GM23338 (cell line): ENCODE measurements around the gene B4GALT3. TPM values are rescaled to one million over a fixed set of nuclear protein-coding genes. Genes with fewer than 3 reads are reported as not detected.
A peak's percentile ranks its signal among the peaks of the same experiment; 100 is the strongest.

ENCODE experiments used
- ATAC-seq: fragments of 200-7000 bp; cut with Tn5 transposase; 3 replicates; pipeline ENCODE4 v1.9.1; 2020
- DNase-seq: peaks from one replicate; pipeline ENCODE4 v3.0.0-alpha.2; 2015; ENCODE audit warnings: low spot score
- H2AFZ ChIP-seq: fragments of 200-600 bp; sonication (generic); 2 replicates; pipeline ENCODE4 v1.8.0; 2016; ENCODE audit warnings: antibody characterized with exemption, mild to moderate bottlenecking, moderate library complexity
- H3F3A ChIP-seq: fragments of 200-600 bp; sonication (generic); replicated peaks from 2 replicates; pipeline ENCODE4 v1.8.0; 2017; ENCODE audit warnings: antibody characterized with exemption, mixed run types, low read depth
- H3K27ac ChIP-seq: fragments of 200-600 bp; sonication (generic); 2 replicates; pipeline ENCODE4 v1.6.1; 2016; ENCODE audit warnings: low read depth
- H3K27me3 ChIP-seq: fragments of 200-600 bp; sonication (generic); 2 replicates; pipeline ENCODE4 v1.8.0; 2016; ENCODE audit warnings: mild to moderate bottlenecking, mixed run types, moderate library complexity; ENCODE audit not compliant: insufficient read depth
- H3K36me3 ChIP-seq: fragments of 200-600 bp; sonication (generic); 2 replicates; pipeline ENCODE4 v1.8.0; 2016; ENCODE audit warnings: mild to moderate bottlenecking; ENCODE audit not compliant: insufficient read depth
- H3K4me1 ChIP-seq: fragments of 200-600 bp; sonication (generic); 2 replicates; pipeline ENCODE4 v1.8.0; 2016; ENCODE audit warnings: mild to moderate bottlenecking, moderate library complexity; ENCODE audit not compliant: insufficient read depth
- H3K4me2 ChIP-seq: fragments of 200-600 bp; sonication (generic); 2 replicates; pipeline ENCODE4 v1.7.1; 2017; ENCODE audit warnings: mixed run types
- H3K4me3 ChIP-seq: fragments of 200-600 bp; sonication (generic); 2 replicates; pipeline ENCODE4 v1.6.1; 2016; ENCODE audit warnings: mixed run types
- H3K79me2 ChIP-seq: fragments of 200-600 bp; sonication (generic); replicated peaks from 2 replicates; pipeline ENCODE4 v1.8.0; 2017; ENCODE audit warnings: mild to moderate bottlenecking; ENCODE audit not compliant: insufficient read depth
- H3K9me2 ChIP-seq: fragments of 200-600 bp; sonication (generic); 2 replicates; pipeline ENCODE4 v1.8.0; 2017; ENCODE audit not compliant: insufficient read depth
- H4K20me1 ChIP-seq: fragments of 200-600 bp; sonication (generic); replicated peaks from 2 replicates; pipeline ENCODE4 v1.8.0; 2017; ENCODE audit warnings: mild to moderate bottlenecking; ENCODE audit not compliant: insufficient read depth
- H3K27ac Mint-ChIP-seq: 2 replicates; pipeline ENCODE4 v1.8.0; 2020; ENCODE audit warnings: inconsistent platforms, mild to moderate bottlenecking, moderate library complexity, mixed read lengths
- H3K27me3 Mint-ChIP-seq: 3 replicates; pipeline ENCODE4 v1.8.0; 2022; ENCODE audit warnings: low read depth, mild to moderate bottlenecking, moderate library complexity, mixed read lengths, inconsistent platforms; ENCODE audit not compliant: insufficient read depth, poor library complexity
- H3K36me3 Mint-ChIP-seq: 3 replicates; pipeline ENCODE4 v1.8.0; 2021; ENCODE audit warnings: low read depth, mild to moderate bottlenecking, inconsistent platforms, moderate library complexity, mixed read lengths
- H3K4me1 Mint-ChIP-seq: 3 replicates; pipeline ENCODE4 v1.8.0; 2020; ENCODE audit warnings: mild to moderate bottlenecking, inconsistent platforms, mixed read lengths
- H3K4me3 Mint-ChIP-seq: 3 replicates; pipeline ENCODE4 v1.8.0; 2021; ENCODE audit warnings: moderate library complexity, mild to moderate bottlenecking, inconsistent platforms, mixed read lengths
- H3K9me3 Mint-ChIP-seq: 3 replicates; pipeline ENCODE4 v1.8.0; 2020; ENCODE audit warnings: moderate library complexity, mild to moderate bottlenecking, inconsistent platforms, mixed read lengths
- CREB1 ChIP-seq: fragments of 250-450 bp; sonication (Bioruptor Pico); IDR thresholded peaks from 2 replicates; pipeline ENCODE4 v1.5.0; 2020; ENCODE audit warnings: low read depth, mild to moderate bottlenecking, moderate library complexity
- EZH2phosphoT487 ChIP-seq: fragments of 200-600 bp; sonication (generic); IDR thresholded peaks from one replicate; pipeline ENCODE4 v1.8.1; 2018; ENCODE audit warnings: antibody characterized with exemption; ENCODE audit not compliant: unreplicated experiment
- JUNB ChIP-seq: IDR thresholded peaks from one replicate; pipeline ENCODE4 v1.6.1; 2016; ENCODE audit warnings: antibody characterized with exemption; ENCODE audit not compliant: unreplicated experiment
- NANOG ChIP-seq: IDR thresholded peaks from 2 replicates; pipeline ENCODE4 v1.6.1; 2016; ENCODE audit warnings: antibody characterized with exemption, borderline replicate concordance
- POLR2AphosphoS5 ChIP-seq: IDR thresholded peaks from 2 replicates; pipeline ENCODE4 v1.6.1; 2016; ENCODE audit warnings: antibody characterized with exemption, low read depth
- ZNF114 ChIP-seq: fragments of 250-450 bp; sonication (Bioruptor Pico); IDR thresholded peaks from 2 replicates; pipeline ENCODE4 v1.5.0; 2020; ENCODE audit warnings: mild to moderate bottlenecking, moderate library complexity
- ZNF331 ChIP-seq: fragments of 250-450 bp; sonication (Bioruptor Pico); IDR thresholded peaks from 2 replicates; pipeline ENCODE4 v1.5.0; 2020; ENCODE audit warnings: low read depth, mild to moderate bottlenecking, moderate library complexity
- polyA plus RNA-seq: library from polyadenylated mRNA; unstranded; fragments of >200 nt; fragmentation: Nextera tagmentation; extraction: Ambion mirVana; gene quantifications from 2 replicates; pipeline ENCODE4 v1.2.1, GENCODE V29; 2016
- total RNA-seq: library from RNA; depleted of rRNA; stranded (reverse); fragments of >200 nt; shearing (Covaris generic); gene quantifications from 2 replicates; pipeline ENCODE4 v1.2.3, GENCODE V29; 2014
- TF ChIP-seq, protein P1 (sequence below): IDR thresholded peaks from one replicate; pipeline ENCODE4 v1.6.1; 2018; ENCODE audit warnings: antibody characterized with exemption; ENCODE audit not compliant: unreplicated experiment
- TF ChIP-seq, protein P2 (sequence below), 2 experiments: fragments of 200-600 bp in 1 of 2; sonication (generic) in 1 of 2; conservative IDR thresholded peaks; 2 replicates each; pipeline versions ENCODE4 v1.5.1 to v1.6.1; 2016 to 2017; ENCODE audit warnings: antibody characterized with exemption in 2 of 2, low read depth in 2 of 2, mild to moderate bottlenecking in 2 of 2, moderate library complexity in 1 of 2
- TF ChIP-seq, protein P3 (sequence below): IDR thresholded peaks from 2 replicates; pipeline ENCODE4 v1.6.1; 2016; ENCODE audit warnings: antibody characterized with exemption

Gene B4GALT3
- total and polyA plus RNA-seq, 2 experiments from 2014 or later, result 24.2 to 35.8 TPM

DNA sequence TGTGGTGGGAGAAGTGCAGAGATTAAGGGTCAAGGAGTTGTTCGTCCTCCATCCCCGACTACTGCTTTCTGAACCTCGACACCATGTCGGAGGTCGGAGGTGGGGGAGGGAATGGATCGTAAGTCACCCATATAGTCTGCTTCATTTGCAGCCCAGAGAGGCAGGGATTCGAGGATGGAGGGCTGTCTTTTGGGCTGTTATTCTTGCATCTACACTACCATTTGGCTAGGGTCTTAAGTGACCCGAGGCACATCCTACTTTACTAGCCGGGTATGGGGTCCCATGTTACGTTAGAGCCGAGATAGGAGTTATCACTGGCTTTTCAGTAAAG is 17.4 kb downstream of the B4GALT3 start (continued):
- no peak for TF ChIP-seq JUNB
- TF ChIP-seq, protein P1, sequence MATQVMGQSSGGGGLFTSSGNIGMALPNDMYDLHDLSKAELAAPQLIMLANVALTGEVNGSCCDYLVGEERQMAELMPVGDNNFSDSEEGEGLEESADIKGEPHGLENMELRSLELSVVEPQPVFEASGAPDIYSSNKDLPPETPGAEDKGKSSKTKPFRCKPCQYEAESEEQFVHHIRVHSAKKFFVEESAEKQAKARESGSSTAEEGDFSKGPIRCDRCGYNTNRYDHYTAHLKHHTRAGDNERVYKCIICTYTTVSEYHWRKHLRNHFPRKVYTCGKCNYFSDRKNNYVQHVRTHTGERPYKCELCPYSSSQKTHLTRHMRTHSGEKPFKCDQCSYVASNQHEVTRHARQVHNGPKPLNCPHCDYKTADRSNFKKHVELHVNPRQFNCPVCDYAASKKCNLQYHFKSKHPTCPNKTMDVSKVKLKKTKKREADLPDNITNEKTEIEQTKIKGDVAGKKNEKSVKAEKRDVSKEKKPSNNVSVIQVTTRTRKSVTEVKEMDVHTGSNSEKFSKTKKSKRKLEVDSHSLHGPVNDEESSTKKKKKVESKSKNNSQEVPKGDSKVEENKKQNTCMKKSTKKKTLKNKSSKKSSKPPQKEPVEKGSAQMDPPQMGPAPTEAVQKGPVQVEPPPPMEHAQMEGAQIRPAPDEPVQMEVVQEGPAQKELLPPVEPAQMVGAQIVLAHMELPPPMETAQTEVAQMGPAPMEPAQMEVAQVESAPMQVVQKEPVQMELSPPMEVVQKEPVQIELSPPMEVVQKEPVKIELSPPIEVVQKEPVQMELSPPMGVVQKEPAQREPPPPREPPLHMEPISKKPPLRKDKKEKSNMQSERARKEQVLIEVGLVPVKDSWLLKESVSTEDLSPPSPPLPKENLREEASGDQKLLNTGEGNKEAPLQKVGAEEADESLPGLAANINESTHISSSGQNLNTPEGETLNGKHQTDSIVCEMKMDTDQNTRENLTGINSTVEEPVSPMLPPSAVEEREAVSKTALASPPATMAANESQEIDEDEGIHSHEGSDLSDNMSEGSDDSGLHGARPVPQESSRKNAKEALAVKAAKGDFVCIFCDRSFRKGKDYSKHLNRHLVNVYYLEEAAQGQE, result no peak
- TF ChIP-seq EZH2phosphoT487, result no peak
- no peak for TF ChIP-seq ZNF331 (CRISPR knock-in tag)
- no peak for TF ChIP-seq NANOG
- no peak for TF ChIP-seq CREB1 (CRISPR knock-in tag)
- TF ChIP-seq, protein P2, sequence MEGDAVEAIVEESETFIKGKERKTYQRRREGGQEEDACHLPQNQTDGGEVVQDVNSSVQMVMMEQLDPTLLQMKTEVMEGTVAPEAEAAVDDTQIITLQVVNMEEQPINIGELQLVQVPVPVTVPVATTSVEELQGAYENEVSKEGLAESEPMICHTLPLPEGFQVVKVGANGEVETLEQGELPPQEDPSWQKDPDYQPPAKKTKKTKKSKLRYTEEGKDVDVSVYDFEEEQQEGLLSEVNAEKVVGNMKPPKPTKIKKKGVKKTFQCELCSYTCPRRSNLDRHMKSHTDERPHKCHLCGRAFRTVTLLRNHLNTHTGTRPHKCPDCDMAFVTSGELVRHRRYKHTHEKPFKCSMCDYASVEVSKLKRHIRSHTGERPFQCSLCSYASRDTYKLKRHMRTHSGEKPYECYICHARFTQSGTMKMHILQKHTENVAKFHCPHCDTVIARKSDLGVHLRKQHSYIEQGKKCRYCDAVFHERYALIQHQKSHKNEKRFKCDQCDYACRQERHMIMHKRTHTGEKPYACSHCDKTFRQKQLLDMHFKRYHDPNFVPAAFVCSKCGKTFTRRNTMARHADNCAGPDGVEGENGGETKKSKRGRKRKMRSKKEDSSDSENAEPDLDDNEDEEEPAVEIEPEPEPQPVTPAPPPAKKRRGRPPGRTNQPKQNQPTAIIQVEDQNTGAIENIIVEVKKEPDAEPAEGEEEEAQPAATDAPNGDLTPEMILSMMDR (conservative IDR thresholded peaks at IDR 0.05; ENCODE audit: low read depth in 2 of 2), result no peak
- TF ChIP-seq, protein P3, sequence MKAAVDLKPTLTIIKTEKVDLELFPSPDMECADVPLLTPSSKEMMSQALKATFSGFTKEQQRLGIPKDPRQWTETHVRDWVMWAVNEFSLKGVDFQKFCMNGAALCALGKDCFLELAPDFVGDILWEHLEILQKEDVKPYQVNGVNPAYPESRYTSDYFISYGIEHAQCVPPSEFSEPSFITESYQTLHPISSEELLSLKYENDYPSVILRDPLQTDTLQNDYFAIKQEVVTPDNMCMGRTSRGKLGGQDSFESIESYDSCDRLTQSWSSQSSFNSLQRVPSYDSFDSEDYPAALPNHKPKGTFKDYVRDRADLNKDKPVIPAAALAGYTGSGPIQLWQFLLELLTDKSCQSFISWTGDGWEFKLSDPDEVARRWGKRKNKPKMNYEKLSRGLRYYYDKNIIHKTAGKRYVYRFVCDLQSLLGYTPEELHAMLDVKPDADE, result no peak
- no peak for TF ChIP-seq ZNF114 (CRISPR knock-in tag)

DNA sequence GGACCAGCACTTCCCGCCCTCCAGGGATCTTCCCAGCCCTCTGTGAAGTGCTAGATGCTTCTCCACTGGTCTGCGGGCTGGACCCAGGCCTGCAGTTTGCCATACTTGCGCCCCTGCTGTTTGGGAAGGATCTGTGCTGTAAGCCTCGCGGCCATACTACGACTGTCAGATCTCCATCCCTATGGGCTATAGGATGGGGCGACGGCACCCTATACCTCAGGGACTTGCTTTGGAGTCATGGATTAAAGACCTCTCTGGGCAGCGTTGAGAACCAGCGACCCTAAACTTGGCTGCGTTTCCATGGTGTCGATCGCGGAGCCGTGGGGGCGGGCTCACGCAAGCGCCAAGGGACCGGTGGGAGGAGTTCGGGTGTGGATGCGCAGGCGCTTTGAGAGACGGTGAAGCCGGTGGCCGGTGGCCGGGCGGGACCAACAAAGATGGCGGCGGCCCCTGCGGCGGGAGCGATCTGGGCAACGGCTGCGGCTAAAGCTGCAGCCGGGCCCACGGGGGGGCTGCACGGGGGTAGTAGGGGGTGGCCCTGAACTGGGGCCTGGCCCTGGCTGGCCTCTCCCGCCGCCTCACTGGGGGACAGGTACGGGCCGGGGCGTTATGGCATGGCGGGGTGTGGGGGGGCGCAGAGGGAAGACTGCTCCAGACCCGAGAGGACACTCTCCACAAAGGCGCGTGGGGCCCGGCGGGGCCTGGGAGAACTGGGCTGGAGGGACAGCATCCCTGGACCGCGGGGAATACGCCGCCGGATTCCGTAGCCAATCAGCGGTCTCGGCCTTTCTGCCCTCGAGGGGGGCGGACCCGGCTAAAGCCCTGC is 18.0 kb downstream of the B4GALT3 start, which contains the start of gene USP21:
TSS of gene USP21 (plus strand) at position 414 of the 826 bp plus-strand sequence. CDS start 1,141 bp downstream, outside the sequence.
- H3K27ac ChIP-seq, result peak within 1 kb of the TSS; percentile 43
- Mint-ChIP-seq H3K36me3 (peaks cover 42% of the 10 kb centered on the region), H3K4me1 (peaks cover 25% of the 10 kb centered on the region), H3K9me3 (no peaks in the 10 kb centered on the region), H3K27me3 (peaks cover 14% of the 10 kb centered on the region), H3K27ac (peak within 1 kb of the TSS; percentile 76), H3K4me3 (peak within 1 kb of the TSS; percentile 84)
- H2AFZ ChIP-seq, result peak within 1 kb of the TSS; percentile 93
- TF ChIP-seq, protein P1, result no peak
- TF ChIP-seq, protein P3, result peak; percentile 60; the same call in 1 of the 2 replicates
- TF ChIP-seq ZNF331 (CRISPR knock-in tag) (no peak), POLR2AphosphoS5 (peak; percentile 80)
- TF ChIP-seq, protein P2 (conservative IDR thresholded peaks at IDR 0.05; ENCODE audit: low read depth in 2 of 2), result peak in 1 of 2 experiments; percentile 18; a peak in 1 of 4 replicates
- DNase-seq, result peak; percentile 98
- no peaks in the 10 kb centered on the region; the same call in none of the 2 replicates for H3K36me3 ChIP-seq
- peak within 1 kb of the TSS; percentile 85 for H3K4me3 ChIP-seq
- no peaks in the 10 kb centered on the region for H4K20me1 ChIP-seq
- no peaks in the 10 kb centered on the region for H3K27me3 ChIP-seq
- H3F3A ChIP-seq, result peaks cover 27% of the 10 kb centered on the region
- H3K4me2 ChIP-seq, result peak within 1 kb of the TSS; percentile 96
- ATAC-seq, result peak; percentile 88
- H3K4me1 ChIP-seq, result peaks cover 9% of the 10 kb centered on the region; the same call in 1 of the 2 replicates
- no peaks in the 10 kb centered on the region for H3K9me2 ChIP-seq
- peaks cover 14% of the 10 kb centered on the region; the same call in 1 of the 2 replicates for H3K79me2 ChIP-seq
